RCC 7860 (cell line): ENCODE results near the gene ERGIC1.

Experiments used
- DNase-seq: peaks from one replicate; pipeline ENCODE4 v3.0.0-alpha.2; 2015; ENCODE audit warnings: low spot score
- FAIRE-seq: peaks from 2 replicates; lab custom pipeline; 2012; peaks lifted over from hg19 to GRCh38; lab: Jason Lieb, UNC

The ERGIC1 gene

GRCh38 chr5:172898843-172899369 lies 64.9 kb downstream of the ERGIC1 start:
- DNase-seq (no peak), FAIRE-seq (no peak)

- DNase-seq (no peak), FAIRE-seq (no peak)
Observed at GRCh38 chr5:172899436-172899835, 65.4 kb downstream of the ERGIC1 start.

- peak; percentile 98 for DNase-seq
- peak; percentile 97 for FAIRE-seq
Observed at GRCh38 chr5:172901012-172901780, 67.1 kb downstream of the ERGIC1 start.

DNA sequence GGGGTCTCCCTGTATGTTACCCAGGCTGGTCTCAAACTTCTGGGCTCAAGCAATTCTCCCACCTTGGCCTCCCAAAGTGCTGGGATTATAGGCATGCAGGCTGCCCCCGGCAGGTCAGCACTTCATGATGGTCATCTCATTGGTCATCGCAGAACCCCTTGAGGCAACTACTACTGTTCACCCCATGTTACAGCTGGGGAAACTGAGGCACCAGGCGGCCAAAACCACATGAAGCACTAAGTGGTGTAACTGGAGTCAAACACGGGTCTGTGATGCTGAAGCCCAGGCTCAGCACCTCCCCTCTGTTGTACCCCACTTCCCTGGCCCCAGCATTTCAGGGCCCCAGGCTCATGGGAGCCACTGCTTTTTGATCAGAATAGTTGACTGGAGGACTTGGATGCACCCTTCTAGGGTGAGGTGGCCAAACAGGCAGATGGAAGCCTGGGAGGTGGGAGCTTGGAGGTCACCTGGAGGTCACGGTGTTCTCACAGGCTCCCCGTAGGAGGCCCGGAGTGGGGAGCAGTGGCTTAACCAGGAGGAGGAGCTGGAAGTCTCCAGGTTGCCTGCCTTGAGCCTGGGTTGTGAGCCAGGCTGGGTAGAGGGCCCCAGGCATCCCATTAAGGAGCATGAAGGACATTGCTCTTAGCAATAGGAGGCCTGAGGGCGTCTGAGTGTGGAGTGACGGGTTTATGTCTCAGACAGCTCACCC lies 67.9 kb downstream of the ERGIC1 start:
- peak; percentile 14 for FAIRE-seq
- peak; percentile 79 for DNase-seq

- FAIRE-seq (peak; percentile 70), DNase-seq (peak; percentile 98)
Observed at GRCh38 chr5:172902497-172903472, 68.7 kb downstream of the ERGIC1 start.

GRCh38 chr5:172903790-172904189 lies 69.7 kb downstream of the ERGIC1 start:
- FAIRE-seq = peak; percentile 83
- peak; percentile 93 for DNase-seq

- DNase-seq (no peak), FAIRE-seq (no peak)
Observed at GRCh38 chr5:172904312-172904642, 70.2 kb downstream of the ERGIC1 start.

- FAIRE-seq (peak; percentile 83), DNase-seq (peak; percentile 87)
Observed at GRCh38 chr5:172904643-172905345, 70.7 kb downstream of the ERGIC1 start.

GRCh38 chr5:172905346-172906140 lies 71.5 kb downstream of the ERGIC1 start:
- FAIRE-seq (no peak), DNase-seq (no peak)

DNA sequence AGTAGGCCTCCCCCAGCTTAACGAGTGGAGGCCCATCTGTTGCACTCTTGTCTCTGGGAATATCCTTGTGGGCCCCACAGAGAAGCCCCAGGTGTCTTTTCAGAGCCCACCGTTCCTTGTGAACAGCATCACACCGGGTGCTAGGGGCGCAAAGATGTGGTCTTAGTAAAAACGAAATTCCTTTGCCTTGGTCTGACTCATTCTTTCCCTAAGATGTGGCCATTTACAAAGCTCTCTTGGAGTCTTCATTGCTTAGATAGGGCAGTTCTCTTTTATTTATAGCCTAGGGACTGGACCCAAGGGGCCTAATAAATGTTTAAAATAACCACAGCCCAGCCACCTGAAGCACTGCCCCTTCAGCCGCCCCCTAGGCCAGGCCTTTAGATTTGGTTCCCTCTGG lies 72.4 kb downstream of the ERGIC1 start:
- FAIRE-seq (no peak), DNase-seq (no peak)

GRCh38 chr5:172906888-172907287 lies 72.8 kb downstream of the ERGIC1 start:
- DNase-seq (no peak), FAIRE-seq (no peak)

- DNase-seq (no peak), FAIRE-seq (no peak)
Observed at GRCh38 chr5:172907657-172908056, 73.6 kb downstream of the ERGIC1 start.

DNA sequence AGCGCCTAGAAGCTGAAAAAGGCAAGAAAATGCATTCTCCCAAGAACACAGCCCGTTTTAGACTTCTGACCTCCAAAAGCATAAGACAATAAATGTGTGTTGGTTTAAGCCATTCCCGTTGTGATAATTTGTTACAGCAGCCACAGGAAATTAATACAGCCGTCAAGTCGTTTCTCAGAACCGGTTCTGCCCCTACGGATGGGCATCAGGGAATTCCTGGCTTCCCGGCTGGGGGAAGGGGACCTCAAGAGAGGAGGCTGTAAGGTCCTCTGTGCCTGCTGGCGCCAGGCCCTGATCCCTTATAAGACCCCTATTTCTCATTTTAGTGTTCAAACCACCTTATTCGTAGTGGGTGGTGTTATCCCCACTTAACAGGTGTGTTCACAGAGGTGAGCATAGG lies 74.6 kb downstream of the ERGIC1 start:
- DNase-seq = no peak
- FAIRE-seq = no peak

- FAIRE-seq = no peak
- DNase-seq = no peak
Observed at GRCh38 chr5:172909931-172910502, 76.0 kb downstream of the ERGIC1 start.

- FAIRE-seq (peak; percentile 75), DNase-seq (peak; percentile 89)
Observed at GRCh38 chr5:172910828-172911627, 77.0 kb downstream of the ERGIC1 start.

- DNase-seq = no peak
- FAIRE-seq = no peak
Observed at GRCh38 chr5:172911628-172911880, 77.5 kb downstream of the ERGIC1 start.

DNA sequence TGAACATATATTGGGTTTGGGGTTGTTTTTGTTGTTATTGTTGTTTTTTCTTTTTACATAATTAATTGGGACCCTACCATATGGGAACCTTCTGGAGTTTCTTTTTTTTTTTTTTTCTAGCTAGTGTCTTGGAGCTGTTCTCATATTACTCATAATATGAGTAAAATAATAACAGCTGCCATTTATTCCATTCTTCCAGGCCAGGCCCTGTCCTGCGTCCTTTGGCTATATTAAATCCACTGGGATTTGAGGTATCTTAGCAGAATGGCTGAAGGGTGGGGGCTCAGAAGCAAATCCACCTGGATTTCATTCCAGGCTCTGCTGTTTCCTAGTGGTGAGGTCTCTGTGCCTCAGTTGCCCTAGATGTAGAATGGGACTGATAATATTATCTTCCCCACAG lies 77.9 kb downstream of the ERGIC1 start:
- DNase-seq = no peak
- FAIRE-seq = no peak

- FAIRE-seq = no peak
- DNase-seq = no peak
Observed at GRCh38 chr5:172913117-172913850, 79.2 kb downstream of the ERGIC1 start.
